ENCODE measurements around the gene ARVCF. TPM values are rescaled to one million over a fixed set of nuclear protein-coding genes. Genes with fewer than 3 reads are reported as not detected.
"Not testable (repeated sequence)": the region's sequence is repeated elsewhere in the genome, so short reads cannot be mapped to it uniquely, and the experiment has no call there.

Gene ARVCF
- total RNA-seq, 4 donors from 2014 or later, result 6.5 to 20.0 (median 9.3) TPM

DNA sequence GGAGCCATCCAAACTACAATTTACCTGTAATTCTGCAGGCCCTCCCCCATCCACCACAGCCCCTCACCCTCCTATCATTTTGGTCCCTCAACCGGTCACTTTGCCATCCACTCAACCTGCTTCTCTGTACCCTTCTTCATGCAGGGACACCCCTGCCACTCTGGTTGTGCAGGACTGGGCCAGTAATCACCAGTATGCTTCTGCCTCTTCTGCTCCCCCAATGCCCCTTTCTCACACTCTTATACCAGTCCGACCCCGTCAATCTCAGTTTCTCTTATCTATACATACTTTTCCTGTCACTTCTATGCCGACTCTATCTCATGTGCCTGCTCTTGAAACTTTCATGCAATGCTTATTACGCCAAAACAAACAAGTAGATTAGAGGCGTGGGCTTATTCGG is 80.1 kb downstream of the ARVCF start:
- ATAC-seq (ENCODE audit: low FRiP score) (no peak), DNase-seq (ENCODE audit: low spot score) (no peak)

GRCh38 chr22:19935123-19935718 is 81.4 kb downstream of the ARVCF start:
- not testable (repeated sequence) for DNase-seq (ENCODE audit: low spot score); ATAC-seq (ENCODE audit: low FRiP score)

More for the DNA sequence above, 80.1 kb downstream of the ARVCF start:
- TF ChIP-seq, protein P1, sequence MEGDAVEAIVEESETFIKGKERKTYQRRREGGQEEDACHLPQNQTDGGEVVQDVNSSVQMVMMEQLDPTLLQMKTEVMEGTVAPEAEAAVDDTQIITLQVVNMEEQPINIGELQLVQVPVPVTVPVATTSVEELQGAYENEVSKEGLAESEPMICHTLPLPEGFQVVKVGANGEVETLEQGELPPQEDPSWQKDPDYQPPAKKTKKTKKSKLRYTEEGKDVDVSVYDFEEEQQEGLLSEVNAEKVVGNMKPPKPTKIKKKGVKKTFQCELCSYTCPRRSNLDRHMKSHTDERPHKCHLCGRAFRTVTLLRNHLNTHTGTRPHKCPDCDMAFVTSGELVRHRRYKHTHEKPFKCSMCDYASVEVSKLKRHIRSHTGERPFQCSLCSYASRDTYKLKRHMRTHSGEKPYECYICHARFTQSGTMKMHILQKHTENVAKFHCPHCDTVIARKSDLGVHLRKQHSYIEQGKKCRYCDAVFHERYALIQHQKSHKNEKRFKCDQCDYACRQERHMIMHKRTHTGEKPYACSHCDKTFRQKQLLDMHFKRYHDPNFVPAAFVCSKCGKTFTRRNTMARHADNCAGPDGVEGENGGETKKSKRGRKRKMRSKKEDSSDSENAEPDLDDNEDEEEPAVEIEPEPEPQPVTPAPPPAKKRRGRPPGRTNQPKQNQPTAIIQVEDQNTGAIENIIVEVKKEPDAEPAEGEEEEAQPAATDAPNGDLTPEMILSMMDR (IDR thresholded peaks at IDR 0.05), result no peak

GRCh38 chr22:19933341-19934241 is 83.0 kb downstream of the ARVCF start:
- DNase-seq (ENCODE audit: low spot score) (no peak), ATAC-seq (ENCODE audit: low FRiP score) (no peak)
- TF ChIP-seq, protein P1 (IDR thresholded peaks at IDR 0.05), result no peak

DNA sequence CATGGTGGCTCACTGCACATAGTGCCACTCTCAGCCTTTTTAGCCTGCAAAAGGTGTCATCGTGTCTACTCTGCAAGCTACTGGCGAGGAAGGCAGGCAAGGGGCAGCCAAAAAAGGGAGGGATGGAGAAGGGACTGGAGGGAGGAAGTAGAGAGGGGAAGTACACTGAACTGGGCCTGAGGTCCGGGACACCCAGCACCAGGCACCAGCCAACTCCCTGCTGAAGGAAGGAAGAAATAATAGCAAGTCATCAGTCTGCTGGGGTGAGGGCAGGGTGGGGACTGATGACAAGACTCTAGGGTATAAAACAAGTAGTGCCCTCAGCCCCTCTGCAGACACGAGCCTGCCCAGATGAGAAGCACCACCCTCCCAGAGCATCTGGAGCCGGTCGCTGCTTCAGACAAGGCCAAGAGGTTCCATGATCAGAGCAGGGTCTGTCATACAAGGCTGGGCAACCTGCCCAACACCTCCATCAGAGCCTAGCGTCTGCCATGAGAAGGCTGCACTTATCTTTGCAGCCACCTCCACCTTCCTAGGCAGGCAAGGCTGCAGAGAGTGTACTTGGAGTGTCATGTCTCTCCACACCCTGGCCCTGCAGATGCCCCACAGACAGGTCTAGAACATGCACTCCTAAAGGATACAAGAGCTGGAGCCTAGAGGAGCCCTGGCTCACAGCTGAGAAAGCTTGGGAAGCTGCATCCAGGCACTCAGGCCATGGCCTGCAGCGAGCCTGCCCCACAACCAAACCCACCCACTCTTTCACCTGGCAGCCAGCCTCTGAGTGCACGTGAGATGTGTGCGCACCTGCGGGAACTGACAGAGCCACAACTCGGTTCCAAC is 84.0 kb downstream of the ARVCF start:
- ATAC-seq (ENCODE audit: low FRiP score) (no peak), DNase-seq (ENCODE audit: low spot score) (no peak)
- TF ChIP-seq, protein P1 (IDR thresholded peaks at IDR 0.05), result no peak

- no peak for ATAC-seq (ENCODE audit: low FRiP score)
- TF ChIP-seq, protein P1 (IDR thresholded peaks at IDR 0.05), result no peak
These were observed 85.1 kb downstream of the ARVCF start for GRCh38 chr22:19931514-19931913.

DNA sequence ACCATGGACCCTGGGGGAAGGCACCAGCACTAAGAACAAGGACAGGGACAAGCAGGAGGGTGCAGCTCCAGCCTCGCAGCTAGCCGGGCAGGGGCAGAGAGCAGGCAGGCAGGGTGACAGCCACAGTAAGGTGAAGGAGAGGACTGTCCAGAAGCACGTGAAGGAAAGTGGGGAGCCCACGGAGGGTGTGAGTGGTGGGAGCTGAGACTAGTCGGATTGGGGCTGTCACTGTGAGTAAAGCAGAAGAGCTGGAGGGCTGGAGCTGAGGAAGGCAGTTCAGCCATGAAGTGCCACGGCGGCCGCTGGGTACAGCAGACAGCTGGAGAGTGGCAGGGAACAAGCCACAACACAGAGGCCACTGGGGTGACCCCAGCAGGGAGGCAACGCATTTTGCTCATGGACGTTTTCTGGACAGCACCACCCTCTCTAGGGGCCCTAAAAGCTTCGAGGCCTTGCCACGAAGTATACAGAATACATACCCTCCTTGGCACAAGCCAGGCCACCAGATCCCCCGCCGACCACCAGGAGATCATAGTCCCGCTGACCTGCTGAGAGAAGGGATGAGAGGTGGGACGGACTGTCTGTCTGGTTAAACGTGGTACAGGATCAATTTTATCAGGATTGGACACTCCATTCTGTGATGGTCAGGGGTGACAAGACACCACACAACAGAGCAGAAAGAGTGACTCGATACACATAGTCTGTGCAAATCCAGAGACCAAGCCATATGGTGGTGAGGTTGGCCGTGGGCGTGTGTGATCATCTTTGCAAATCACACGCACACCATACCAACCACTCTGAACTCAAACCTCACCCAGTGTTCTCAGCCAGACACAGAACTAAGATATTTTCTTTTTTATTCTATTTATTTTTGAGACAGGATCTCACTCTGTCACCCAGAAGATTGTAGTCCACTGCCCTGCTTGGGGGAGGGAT is 85.8 kb downstream of the ARVCF start:
- TF ChIP-seq, protein P1 (IDR thresholded peaks at IDR 0.05), result no peak
- DNase-seq (ENCODE audit: low spot score), result no peak
- no peak for ATAC-seq (ENCODE audit: low FRiP score)

More at GRCh38 chr22:19931514-19931913, 85.1 kb downstream of the ARVCF start:
- no peak for DNase-seq (ENCODE audit: low spot score)
